CD4-positive, alpha-beta T cell treated with Interleukin-17A for 1 hour (primary cell): ENCODE measurements around the gene RANBP9.

Experiments
- DNase-seq: peaks from one replicate; pipeline ENCODE4 v3.0.0-alpha.2; 2020

Gene RANBP9

GRCh38 chr6:13711733-13712598, at the start of gene RANBP9:
Gene RANBP9 (minus strand): TSS chr6:13711835. CDS start chr6:13711505, 330 bp downstream.
- DNase-seq: peak; percentile 93

- DNase-seq: no peak
Measured at GRCh38 chr6:13760307-13761304, 49.0 kb upstream of the RANBP9 start.

- no peak for DNase-seq
Measured at GRCh38 chr6:13759025-13759424, 47.4 kb upstream of the RANBP9 start.

GRCh38 chr6:13754644-13755043, 43.0 kb upstream of the RANBP9 start:
- no peak for DNase-seq

GRCh38 chr6:13743736-13744127, 32.1 kb upstream of the RANBP9 start:
- DNase-seq: no peak

- DNase-seq: no peak
Measured at GRCh38 chr6:13742961-13743735, 31.5 kb upstream of the RANBP9 start.

GRCh38 chr6:13741365-13741764, 29.7 kb upstream of the RANBP9 start:
- DNase-seq: no peak

GRCh38 chr6:13735031-13735430, 23.4 kb upstream of the RANBP9 start:
- DNase-seq: no peak

GRCh38 chr6:13733178-13733887, 21.7 kb upstream of the RANBP9 start:
- no peak for DNase-seq

- DNase-seq: no peak
Measured at GRCh38 chr6:13730704-13731103, 19.1 kb upstream of the RANBP9 start.

GRCh38 chr6:13729891-13730290, 18.3 kb upstream of the RANBP9 start:
- DNase-seq: no peak

- peak; percentile 68 for DNase-seq
Measured at GRCh38 chr6:13725570-13725969, 13.9 kb upstream of the RANBP9 start.

- DNase-seq: no peak
Measured at GRCh38 chr6:13725052-13725451, 13.4 kb upstream of the RANBP9 start.

- DNase-seq: no peak
Measured at GRCh38 chr6:13724182-13724581, 12.5 kb upstream of the RANBP9 start.

- DNase-seq: no peak
Measured at GRCh38 chr6:13722880-13723279, 11.2 kb upstream of the RANBP9 start.

GRCh38 chr6:13718123-13718458, 6.5 kb upstream of the RANBP9 start:
- DNase-seq: no peak

- DNase-seq: no peak
Measured at GRCh38 chr6:13716955-13717295, 5.3 kb upstream of the RANBP9 start.

GRCh38 chr6:13716225-13716954, 4.8 kb upstream of the RANBP9 start:
- DNase-seq: no peak

- DNase-seq: no peak
Measured at GRCh38 chr6:13715444-13715883, 3.8 kb upstream of the RANBP9 start.

- peak; percentile 26 for DNase-seq
Measured at GRCh38 chr6:13712599-13712898, 914 bp upstream of the RANBP9 start.

GRCh38 chr6:13711324-13711732, 307 bp downstream of the RANBP9 start:
- DNase-seq: peak; percentile 78
